HCT116 (cell line): ENCODE data around the gene SLC1A1. TPM values are rescaled to one million over a fixed set of nuclear protein-coding genes. Genes with fewer than 3 reads are reported as not detected.

Experiments used
- ATAC-seq: fragments of 200-7000 bp; cut with Tn5 transposase; 2 replicates; pipeline ENCODE4 v1.9.1; 2020; ENCODE audit warnings: mild to moderate bottlenecking, moderate library complexity
- BruUV-seq: library from RNA; stranded (reverse); fragments of 400-500 nt; replicated peaks from 2 replicates; lab custom pipeline; 2021; lab: Mats Ljungman, UMichigan
- CTCF ChIA-PET: fragments of 300-600 bp; sonication (Branson Sonifier 250); formaldehyde crosslinking; loops from one replicate; lab custom pipeline; 2021; ENCODE audit warnings: antibody characterized with exemption; lab: Charles Lee
- POLR2A ChIA-PET: fragments of 300-600, 350-600 bp; sonication (Branson Sonifier 250); formaldehyde crosslinking; loops from one replicate; lab custom pipeline; 2021; ENCODE audit warnings: antibody characterized with exemption; lab: Charles Lee
- RAD21 ChIA-PET, 2 experiments: fragments of 300-600 bp; sonication (Branson Sonifier 250); formaldehyde crosslinking; loops; one replicate each; lab custom pipeline; 2023; ENCODE audit warnings: low total read pairs in 2 of 2; ENCODE audit not compliant: uncharacterized antibody in 2 of 2, unreplicated experiment in 2 of 2, low non-redundant PET in 1 of 2; lab: Charles Lee
- DNase-seq: peaks from one replicate; pipeline ENCODE4 v3.0.0-alpha.2; 2010; ENCODE audit warnings: low read depth, low spot score
- H2AFZ ChIP-seq: fragments of 200-600 bp; shearing (Covaris generic), sonication (generic); 2 replicates; pipeline ENCODE4 v1.6.1; 2017; ENCODE audit warnings: low read depth, mixed run types, mixed read lengths, antibody characterized with exemption, low read length; ENCODE audit not compliant: poor library complexity, severe bottlenecking
- H3K27ac ChIP-seq: 2 replicates; pipeline ENCODE4 v1.5.1; 2012; ENCODE audit warnings: low read depth, low read length
- H3K27me3 ChIP-seq: fragments of 200-600 bp; sonication (generic); 2 replicates; pipeline ENCODE4 v1.6.1; 2016; ENCODE audit warnings: mixed run types, low read length, mixed read lengths; ENCODE audit not compliant: insufficient read depth
- H3K36me3 ChIP-seq, 2 experiments: fragments of 200-500 bp in 1 of 2; fragments of 200-600 bp in 1 of 2; sonication (Bioruptor generic) in 1 of 2; sonication (generic) in 1 of 2; 2 replicates each; pipeline versions ENCODE4 v1.5.1 to v1.6.1; 2014 to 2016; ENCODE audit warnings: low read length in 2 of 2, inconsistent platforms in 1 of 2, mixed read lengths in 1 of 2, mixed run types in 1 of 2; ENCODE audit not compliant: insufficient read depth in 2 of 2, control insufficient read depth in 1 of 2
- H3K4me1 ChIP-seq, 2 experiments: fragments of 200-600 bp in 1 of 2; sonication (generic) in 1 of 2; 2 replicates each; pipeline versions ENCODE4 v1.5.1 to v1.6.1; 2012 to 2017; ENCODE audit warnings: low read length in 2 of 2, inconsistent platforms in 1 of 2, mild to moderate bottlenecking in 1 of 2, mixed read lengths in 1 of 2, mixed run types in 1 of 2, moderate library complexity in 1 of 2; ENCODE audit not compliant: insufficient read depth in 2 of 2, control insufficient read depth in 1 of 2
- H3K4me2 ChIP-seq: fragments of 200-600 bp; sonication (generic); 2 replicates; pipeline ENCODE4 v1.6.1; 2017; ENCODE audit warnings: mixed run types, low read length, mixed read lengths
- H3K4me3 ChIP-seq, 2 experiments: fragments of 200-600 bp in 1 of 2; sonication (generic) in 1 of 2; replicated peaks in 1 of 2; 2 replicates each; pipeline ENCODE4 v1.5.1; 2011 to 2016; ENCODE audit warnings: low read length in 2 of 2, control low read depth in 1 of 2, low read depth in 1 of 2, mild to moderate bottlenecking in 1 of 2, mixed read lengths in 1 of 2, mixed run types in 1 of 2
- H3K79me2 ChIP-seq: fragments of 200-600 bp; sonication (generic); 2 replicates; pipeline ENCODE4 v1.6.1; 2017; ENCODE audit warnings: mild to moderate bottlenecking, mixed run types, low read length, moderate library complexity, mixed read lengths; ENCODE audit not compliant: insufficient read depth
- H3K9ac ChIP-seq: fragments of 200-600 bp; sonication (generic); 2 replicates; pipeline ENCODE4 v1.6.1; 2016; ENCODE audit warnings: low read length, mixed read lengths
- H3K9me2 ChIP-seq: fragments of 200-600 bp; sonication (generic), shearing (Covaris generic); 2 replicates; pipeline ENCODE4 v1.6.1; 2017; ENCODE audit warnings: mixed run types, mild to moderate bottlenecking, moderate library complexity; ENCODE audit not compliant: insufficient read depth
- H3K9me3 ChIP-seq, 2 experiments: fragments of 200-500 bp in 1 of 2; fragments of 200-600 bp in 1 of 2; sonication (Bioruptor generic) in 1 of 2; sonication (generic) in 1 of 2; 2 replicates each; pipeline ENCODE4 v1.6.1; 2014 to 2017; ENCODE audit warnings: low read length in 2 of 2, mixed read lengths in 2 of 2, inconsistent platforms in 1 of 2, low read depth in 1 of 2, mild to moderate bottlenecking in 1 of 2, mixed run types in 1 of 2, moderate library complexity in 1 of 2; ENCODE audit not compliant: control insufficient read depth in 1 of 2, insufficient read depth in 1 of 2
- H4K20me1 ChIP-seq: fragments of 200-600 bp; sonication (generic), shearing (Covaris generic); 2 replicates; pipeline ENCODE4 v1.6.1; 2017; ENCODE audit warnings: mixed run types, mild to moderate bottlenecking, moderate library complexity; ENCODE audit not compliant: insufficient read depth
- ATF3 ChIP-seq: IDR thresholded peaks from 2 replicates; pipeline ENCODE4 v1.6.1; 2012
- EGR1 ChIP-seq: IDR thresholded peaks from 2 replicates; pipeline ENCODE4 v1.6.1; 2012; ENCODE audit warnings: low read depth
- EZH2 ChIP-seq: fragments of 200-600 bp; sonication (generic); IDR thresholded peaks from 2 replicates; pipeline ENCODE4 v1.6.1; 2017; ENCODE audit warnings: antibody characterized with exemption, mixed run types
- SIN3A ChIP-seq: IDR thresholded peaks from 2 replicates; pipeline ENCODE4 v1.6.1; 2012; ENCODE audit warnings: low read depth
- SP1 ChIP-seq: IDR thresholded peaks from 2 replicates; pipeline ENCODE4 v1.6.1; 2012; ENCODE audit warnings: low read depth
- YY1 ChIP-seq: IDR thresholded peaks from 2 replicates; pipeline ENCODE4 v1.6.1; 2011; ENCODE audit warnings: low read length, low read depth, moderate library complexity, mild to moderate bottlenecking; ENCODE audit not compliant: insufficient replicate concordance; ENCODE audit errors: extremely low read depth
- ZFX ChIP-seq: fragments of 450-650 bp; IDR thresholded peaks from 2 replicates; pipeline ENCODE4 v1.6.1; 2017
- intact Hi-C: fragments of 100-400 bp; cut with micrococcal nuclease; formaldehyde crosslinking; loops from 2 replicates; pipeline ENCODE4 v1.10.0; 2022
- total RNA-seq: library from RNA; stranded (reverse); gene quantifications from one replicate; pipeline ENCODE4 v1.2.1, GENCODE V29; 2021; ENCODE audit not compliant: unreplicated experiment

Gene SLC1A1
- total RNA-seq, 1 experiment from 2014 or later = 6.8 TPM

GRCh38 chr9:4581035-4581760, 90.9 kb downstream of the SLC1A1 start:
- Histone ChIP-seq H3K79me2 (no peaks in the 10 kb centered on the region), H2AFZ (no peak overlapping the region), H3K9ac (no peak overlapping the region), H3K9me3 (no peaks in the 10 kb centered on the region), H3K4me2 (no peak overlapping the region), H3K27me3 (no peaks in the 10 kb centered on the region), H3K36me3 (no peaks in the 10 kb centered on the region; a peak in 1 of 4 replicates), H3K4me1 (no peaks in the 10 kb centered on the region), H3K9me2 (no peaks in the 10 kb centered on the region), H3K27ac (no peak overlapping the region), H3K4me3 (no peak overlapping the region), H4K20me1 (no peaks in the 10 kb centered on the region)
- RAD21 ChIA-PET = no interaction called here
- POLR2A ChIA-PET = no interaction called here
- ATAC-seq (no peak), DNase-seq (no peak)
- BruUV-seq = no TSS peak
- CTCF ChIA-PET = no interaction called here
- intact Hi-C loops = no loop called here
- TF ChIP-seq YY1 = no peak
- TF ChIP-seq SIN3A = no peak
- no peak for TF ChIP-seq ZFX
- TF ChIP-seq ATF3 = no peak

- Histone ChIP-seq H3K4me2 (no peak overlapping the region), H3K79me2 (no peaks in the 10 kb centered on the region), H3K27me3 (no peaks in the 10 kb centered on the region), H3K4me3 (no peak overlapping the region), H4K20me1 (no peaks in the 10 kb centered on the region), H3K27ac (no peak overlapping the region), H3K36me3 (no peaks in the 10 kb centered on the region; a peak in 1 of 4 replicates), H3K9ac (no peak overlapping the region), H3K9me2 (no peaks in the 10 kb centered on the region), H3K4me1 (no peaks in the 10 kb centered on the region), H3K9me3 (no peaks in the 10 kb centered on the region), H2AFZ (no peak overlapping the region)
- intact Hi-C loops = no loop called here
- BruUV-seq = no TSS peak
- TF ChIP-seq EZH2 (no peak), SP1 (no peak), EGR1 (no peak)
- ATAC-seq (no peak), DNase-seq (no peak)
- RAD21 ChIA-PET = no interaction called here
- CTCF ChIA-PET = no interaction called here
- POLR2A ChIA-PET = no interaction called here
Measured at GRCh38 chr9:4581861-4582565, 91.7 kb downstream of the SLC1A1 start.
